ENCODE data around the gene CDH12.

CDH12 gene

GRCh38 chr5:21847300-21847699 is 1005.8 kb downstream of the CDH12 start:
- H3K4me1 ChIP-seq (ENCODE audit: low read length), result peaks cover 24% of the 10 kb centered on the region
- H3K27me3 ChIP-seq (ENCODE audit: low read depth, low read length), result no peaks in the 10 kb centered on the region
- H3K79me2 ChIP-seq (ENCODE audit: low read length), result no peaks in the 10 kb centered on the region
- no peak overlapping the region for H2AFZ ChIP-seq (ENCODE audit: low read depth, low read length)
- no peak overlapping the region for H3K27ac ChIP-seq (ENCODE audit: low read length)
- H3K9me3 ChIP-seq (ENCODE audit: insufficient read depth, low read length), result no peaks in the 10 kb centered on the region
- no peak overlapping the region for H3K4me3 ChIP-seq (ENCODE audit: low read length)
- H3K9ac ChIP-seq (ENCODE audit: low read length), result no peak overlapping the region
- TF ChIP-seq CTCF (IDR thresholded peaks at IDR 0.05; ENCODE audit: low read depth, low read length), result no peak
- TF ChIP-seq EZH2phosphoT487 (IDR thresholded peaks at IDR 0.05; ENCODE audit: low read depth), result no peak
- H3K36me3 ChIP-seq (replicated peaks; ENCODE audit: low read depth, low read length), result no peaks in the 10 kb centered on the region
- H4K20me1 ChIP-seq (ENCODE audit: insufficient read depth, low read length), result no peaks in the 10 kb centered on the region
- H3K4me2 ChIP-seq (ENCODE audit: low read length), result 0 out of 2 replicates have a peak overlapping the region, but pooled peaks have one; percentile 44

GRCh38 chr5:21844960-21845359 is 1008.2 kb downstream of the CDH12 start:
- TF ChIP-seq EZH2phosphoT487 (IDR thresholded peaks at IDR 0.05; ENCODE audit: low read depth) (no peak), CTCF (IDR thresholded peaks at IDR 0.05; ENCODE audit: low read depth, low read length) (no peak)
- Histone ChIP-seq H3K27me3 (ENCODE audit: low read depth, low read length) (no peaks in the 10 kb centered on the region), H3K9ac (ENCODE audit: low read length) (no peak overlapping the region), H3K27ac (ENCODE audit: low read length) (no peak overlapping the region), H4K20me1 (ENCODE audit: insufficient read depth, low read length) (no peaks in the 10 kb centered on the region), H3K36me3 (replicated peaks; ENCODE audit: low read depth, low read length) (no peaks in the 10 kb centered on the region), H3K9me3 (ENCODE audit: insufficient read depth, low read length) (no peaks in the 10 kb centered on the region), H3K4me2 (ENCODE audit: low read length) (no peak overlapping the region), H2AFZ (ENCODE audit: low read depth, low read length) (no peak overlapping the region), H3K4me1 (ENCODE audit: low read length) (peaks cover 24% of the 10 kb centered on the region), H3K4me3 (ENCODE audit: low read length) (no peak overlapping the region), H3K79me2 (ENCODE audit: low read length) (no peaks in the 10 kb centered on the region)

- H3K36me3 ChIP-seq (replicated peaks; ENCODE audit: low read depth, low read length), result no peaks in the 10 kb centered on the region
- no peak overlapping the region for H3K27ac ChIP-seq (ENCODE audit: low read length)
- peaks cover 24% of the 10 kb centered on the region for H3K4me1 ChIP-seq (ENCODE audit: low read length)
- H4K20me1 ChIP-seq (ENCODE audit: insufficient read depth, low read length), result no peaks in the 10 kb centered on the region
- H3K4me3 ChIP-seq (ENCODE audit: low read length), result no peak overlapping the region
- H3K9ac ChIP-seq (ENCODE audit: low read length), result no peak overlapping the region
- no peaks in the 10 kb centered on the region for H3K27me3 ChIP-seq (ENCODE audit: low read depth, low read length)
- H3K9me3 ChIP-seq (ENCODE audit: insufficient read depth, low read length), result no peaks in the 10 kb centered on the region
- no peak overlapping the region for H3K4me2 ChIP-seq (ENCODE audit: low read length)
- no peak overlapping the region for H2AFZ ChIP-seq (ENCODE audit: low read depth, low read length)
- TF ChIP-seq CTCF (IDR thresholded peaks at IDR 0.05; ENCODE audit: low read depth, low read length) (no peak), EZH2phosphoT487 (IDR thresholded peaks at IDR 0.05; ENCODE audit: low read depth) (no peak)
- no peaks in the 10 kb centered on the region for H3K79me2 ChIP-seq (ENCODE audit: low read length)
These were observed 1018.3 kb downstream of the CDH12 start for GRCh38 chr5:21834863-21835262.

- Histone ChIP-seq H3K4me2 (ENCODE audit: low read length) (peak overlapping the region; percentile 76), H2AFZ (ENCODE audit: low read depth, low read length) (peak overlapping the region; percentile 87), H3K27me3 (ENCODE audit: low read depth, low read length) (no peaks in the 10 kb centered on the region), H3K79me2 (ENCODE audit: low read length) (no peaks in the 10 kb centered on the region), H3K4me1 (ENCODE audit: low read length) (peaks cover 43% of the 10 kb centered on the region), H3K27ac (ENCODE audit: low read length) (peak overlapping the region; percentile 88), H4K20me1 (ENCODE audit: insufficient read depth, low read length) (no peaks in the 10 kb centered on the region), H3K9ac (ENCODE audit: low read length) (peak overlapping the region; percentile 22), H3K36me3 (replicated peaks; ENCODE audit: low read depth, low read length) (no peaks in the 10 kb centered on the region), H3K9me3 (ENCODE audit: insufficient read depth, low read length) (no peaks in the 10 kb centered on the region), H3K4me3 (ENCODE audit: low read length) (peak overlapping the region; percentile 50)
- no peak for TF ChIP-seq CTCF (IDR thresholded peaks at IDR 0.05; ENCODE audit: low read depth, low read length)
- TF ChIP-seq EZH2phosphoT487 (IDR thresholded peaks at IDR 0.05; ENCODE audit: low read depth), result no peak
These were observed 1021.9 kb downstream of the CDH12 start for GRCh38 chr5:21831145-21831787.
